AG04450 (cell line): ENCODE results near the gene CARS1. TPM values are rescaled to one million over a fixed set of nuclear protein-coding genes. Genes with fewer than 3 reads are reported as not detected.
A peak's percentile ranks its signal among the peaks of the same experiment; 100 is the strongest.

Source experiments
- CTCF ChIA-PET: fragments of 300-600, 350-600 bp; formaldehyde crosslinking; extraction: SDS; loops from one replicate; lab custom pipeline; 2022; ENCODE audit warnings: antibody characterized with exemption, inconsistent platforms; lab: Charles Lee
- POLR2A ChIA-PET: fragments of 350-600 bp; formaldehyde crosslinking; extraction: SDS; loops from one replicate; lab custom pipeline; 2021; ENCODE audit warnings: antibody characterized with exemption, inconsistent platforms; lab: Yijun Ruan, JAX
- DNase-seq: peaks from one replicate; pipeline ENCODE4 v3.0.0-alpha.2; 2011; ENCODE audit warnings: low read depth, low spot score
- H3K27ac ChIP-seq: one replicate; pipeline ENCODE4 v1.5.1; 2012; ENCODE audit warnings: low read depth, low read length, control low read depth
- H3K27me3 ChIP-seq: one replicate; pipeline ENCODE4 v1.6.0; 2012; ENCODE audit warnings: low read length; ENCODE audit not compliant: control insufficient read depth, insufficient read depth
- H3K4me3 ChIP-seq: 2 replicates; pipeline ENCODE4 v1.5.1; 2011; ENCODE audit warnings: mild to moderate bottlenecking, low read depth, low read length, control low read depth
- H3K9me3 ChIP-seq: 2 replicates; pipeline ENCODE4 v1.5.1; 2012; ENCODE audit warnings: low read length; ENCODE audit not compliant: control insufficient read depth, insufficient read depth
- CTCF ChIP-seq: IDR thresholded peaks from 2 replicates; pipeline ENCODE4 v1.5.1; 2011; ENCODE audit warnings: low read depth, low read length, control low read depth, inconsistent platforms
- polyA minus RNA-seq: library from RNA; depleted of rRNA, polyadenylated mRNA; stranded (reverse); fragments of >200 nt; gene quantifications from 2 replicates; pipeline ENCODE4 v1.2.3, GENCODE V29; 2011; rRNA and poly(A)+ RNA removed
- polyA plus RNA-seq: library from polyadenylated mRNA; depleted of rRNA; stranded (reverse); fragments of >200 nt; gene quantifications from 2 replicates; pipeline ENCODE4 v1.2.3, GENCODE V29; 2011; rRNA removed

The CARS1 gene
- polyA plus RNA-seq, result 137 and 139 TPM in 2 replicates
- polyA minus RNA-seq, result 81.1 and 86.0 TPM in 2 replicates

GRCh38 chr11:3057069-3057963 is at the start of gene CARS1:
Gene CARS1, minus strand, starts transcription at chr11:3057423. Its CDS starts 56 bp downstream, at chr11:3057367.
- no peak for TF ChIP-seq CTCF
- H3K4me3 ChIP-seq, result peak within 1 kb of the TSS; percentile 97
- peaks cover 7% of the 10 kb centered on the region; the same call in 1 of the 2 replicates for H3K9me3 ChIP-seq
- POLR2A ChIA-PET, result interaction anchor here (0.6 to 1.1 kb wide), 2 partner anchors 52 to 128 kb away, joined by 3 read pairs; partner anchors contain the start of gene PHLDA2
- peak; percentile 86 for DNase-seq
- no peaks in the 10 kb centered on the region for H3K27me3 ChIP-seq
- CTCF ChIA-PET, result interaction anchor here (1.1 kb wide), 1 partner anchor 13 kb away, joined by 3 read pairs; no protein-coding TSS in a partner anchor
- H3K27ac ChIP-seq, result peak within 1 kb of the TSS; percentile 80

GRCh38 chr11:3105791-3106735 is 48.8 kb upstream of the CARS1 start:
- DNase-seq, result no peak
- no peaks in the 10 kb centered on the region; the same call in 1 of the 2 replicates for H3K9me3 ChIP-seq
- H3K4me3 ChIP-seq, result no peak overlapping the region
- no peak for TF ChIP-seq CTCF
- H3K27me3 ChIP-seq, result no peaks in the 10 kb centered on the region
- no peak overlapping the region for H3K27ac ChIP-seq
- CTCF ChIA-PET, result interaction anchor here (0.7 kb wide), 1 partner anchor 20 kb away, joined by 3 read pairs; no protein-coding TSS in a partner anchor
- POLR2A ChIA-PET, result no interaction called here

GRCh38 chr11:3104961-3105790 is 48.0 kb upstream of the CARS1 start:
- ChIA-PET CTCF (no interaction called here), POLR2A (no interaction called here)
- TF ChIP-seq CTCF, result no peak
- no peak overlapping the region for H3K27ac ChIP-seq
- no peaks in the 10 kb centered on the region for H3K27me3 ChIP-seq
- H3K9me3 ChIP-seq, result no peaks in the 10 kb centered on the region; the same call in 1 of the 2 replicates
- no peak for DNase-seq
- no peak overlapping the region for H3K4me3 ChIP-seq

- DNase-seq, result no peak
- no peak overlapping the region for H3K27ac ChIP-seq
- POLR2A ChIA-PET, result no interaction called here
- H3K27me3 ChIP-seq, result no peaks in the 10 kb centered on the region
- no peak for TF ChIP-seq CTCF
- no peak overlapping the region for H3K4me3 ChIP-seq
- no peaks in the 10 kb centered on the region; the same call in 1 of the 2 replicates for H3K9me3 ChIP-seq
- CTCF ChIA-PET, result no interaction called here
Measured at GRCh38 chr11:3104051-3104714, 47.0 kb upstream of the CARS1 start.
